Esophagus muscularis mucosa (tissue), 3 donors: Measurements from ENCODE around the gene CHEK2.

ENCODE experiments used
- POLR2A ChIP-seq: fragments of 450-650 bp; IDR thresholded peaks from one replicate; pipeline ENCODE4 v1.6.1; 2017; ENCODE audit warnings: antibody characterized with exemption, moderate library complexity, mild to moderate bottlenecking, low read depth
- TF ChIP-seq, protein P1 (sequence below), 3 experiments: fragments of 200-600 bp in 2 of 3; fragments of 450-650 bp in 1 of 3; sonication (generic) in 2 of 3; IDR thresholded peaks; one replicate each; pipeline ENCODE4 v1.5.1; 2017 to 2019; ENCODE audit warnings: antibody characterized with exemption in 3 of 3, mild to moderate bottlenecking in 2 of 3, moderate library complexity in 1 of 3

DNA sequence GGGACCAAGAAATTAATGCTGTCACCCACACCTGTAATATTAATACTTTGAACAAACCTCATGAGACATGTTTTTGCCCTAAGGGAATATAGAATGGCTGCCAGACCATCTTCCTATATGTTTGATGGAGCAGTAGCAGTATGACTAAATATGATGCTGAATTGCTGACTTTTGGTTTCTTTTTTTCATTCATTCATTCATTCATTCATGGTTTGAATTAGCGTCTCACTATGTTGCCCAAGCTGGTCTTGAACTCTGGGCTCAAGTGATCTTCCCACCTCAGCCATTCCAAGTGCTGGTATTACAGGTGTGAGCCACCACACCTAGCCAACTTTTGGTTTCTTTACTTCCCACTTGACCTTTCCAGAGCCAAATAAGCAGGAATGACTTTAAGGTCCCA lies 38.7 kb upstream of the CHEK2 start:
- TF ChIP-seq, protein P1, sequence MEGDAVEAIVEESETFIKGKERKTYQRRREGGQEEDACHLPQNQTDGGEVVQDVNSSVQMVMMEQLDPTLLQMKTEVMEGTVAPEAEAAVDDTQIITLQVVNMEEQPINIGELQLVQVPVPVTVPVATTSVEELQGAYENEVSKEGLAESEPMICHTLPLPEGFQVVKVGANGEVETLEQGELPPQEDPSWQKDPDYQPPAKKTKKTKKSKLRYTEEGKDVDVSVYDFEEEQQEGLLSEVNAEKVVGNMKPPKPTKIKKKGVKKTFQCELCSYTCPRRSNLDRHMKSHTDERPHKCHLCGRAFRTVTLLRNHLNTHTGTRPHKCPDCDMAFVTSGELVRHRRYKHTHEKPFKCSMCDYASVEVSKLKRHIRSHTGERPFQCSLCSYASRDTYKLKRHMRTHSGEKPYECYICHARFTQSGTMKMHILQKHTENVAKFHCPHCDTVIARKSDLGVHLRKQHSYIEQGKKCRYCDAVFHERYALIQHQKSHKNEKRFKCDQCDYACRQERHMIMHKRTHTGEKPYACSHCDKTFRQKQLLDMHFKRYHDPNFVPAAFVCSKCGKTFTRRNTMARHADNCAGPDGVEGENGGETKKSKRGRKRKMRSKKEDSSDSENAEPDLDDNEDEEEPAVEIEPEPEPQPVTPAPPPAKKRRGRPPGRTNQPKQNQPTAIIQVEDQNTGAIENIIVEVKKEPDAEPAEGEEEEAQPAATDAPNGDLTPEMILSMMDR (IDR thresholded peaks at IDR 0.05) = no peak
- no peak for TF ChIP-seq POLR2A
